Thymus (tissue), 11 donors: ENCODE measurements around the gene FBXO11. TPM values are rescaled to one million over a fixed set of nuclear protein-coding genes. Genes with fewer than 3 reads are reported as not detected.

Source experiments
- DNase-seq, 9 donors: peaks; one replicate each; pipeline ENCODE4 v3.0.0-alpha.2; 2013; ENCODE audit warnings: low spot score in 9 of 9, low read depth in 6 of 9, missing footprints in 1 of 9
- H3K27ac ChIP-seq, 2 donors: one replicate each; pipeline ENCODE4 v1.5.1; 2013; ENCODE audit warnings: control low read depth in 1 of 2, low read depth in 1 of 2, low read length in 1 of 2, mild to moderate bottlenecking in 1 of 2, moderate library complexity in 1 of 2
- H3K27me3 ChIP-seq, 2 donors: one replicate each; pipeline ENCODE4 v1.5.1; 2013; ENCODE audit warnings: low read length in 1 of 2; ENCODE audit not compliant: control insufficient read depth in 2 of 2, insufficient read depth in 1 of 2
- H3K36me3 ChIP-seq, 2 donors: one replicate each; pipeline ENCODE4 v1.5.1; 2013; ENCODE audit warnings: low read length in 1 of 2, mild to moderate bottlenecking in 1 of 2, moderate library complexity in 1 of 2; ENCODE audit not compliant: control insufficient read depth in 2 of 2, insufficient read depth in 2 of 2
- H3K4me1 ChIP-seq, 2 donors: one replicate each; pipeline ENCODE4 v1.5.1; 2013; ENCODE audit warnings: low read length in 2 of 2; ENCODE audit not compliant: control insufficient read depth in 2 of 2, insufficient read depth in 2 of 2
- H3K4me3 ChIP-seq, 2 donors: one replicate each; pipeline ENCODE4 v1.5.1; 2013; ENCODE audit warnings: low read length in 2 of 2, control low read depth in 1 of 2, mild to moderate bottlenecking in 1 of 2
- H3K9me3 ChIP-seq, 2 donors: one replicate each; pipeline ENCODE4 v1.5.1; 2013; ENCODE audit warnings: low read length in 1 of 2, mild to moderate bottlenecking in 1 of 2; ENCODE audit not compliant: control insufficient read depth in 2 of 2, insufficient read depth in 1 of 2
- WGBS: extraction: QIAGEN DNeasy Blood & Tissue Kit; methylation state at CpG from one replicate; pipeline ENCODE4 v1.1.7; 2013; 5-methylcytosine and 5-hydroxymethylcytosine counted together
- polyA plus RNA-seq: library from polyadenylated mRNA; stranded (reverse); fragments of 200-250 nt; gene quantifications from one replicate; pipeline ENCODE4 v1.2.3, GENCODE V29; 2013
- total RNA-seq: library from RNA; stranded (reverse); fragments of 120-200 nt; gene quantifications from one replicate; pipeline ENCODE4 v1.2.4, GENCODE V29; 2013
- donor health status: healthy.

Gene FBXO11
- total and polyA plus RNA-seq, 2 donors: 22.3 to 55.5 TPM

DNA sequence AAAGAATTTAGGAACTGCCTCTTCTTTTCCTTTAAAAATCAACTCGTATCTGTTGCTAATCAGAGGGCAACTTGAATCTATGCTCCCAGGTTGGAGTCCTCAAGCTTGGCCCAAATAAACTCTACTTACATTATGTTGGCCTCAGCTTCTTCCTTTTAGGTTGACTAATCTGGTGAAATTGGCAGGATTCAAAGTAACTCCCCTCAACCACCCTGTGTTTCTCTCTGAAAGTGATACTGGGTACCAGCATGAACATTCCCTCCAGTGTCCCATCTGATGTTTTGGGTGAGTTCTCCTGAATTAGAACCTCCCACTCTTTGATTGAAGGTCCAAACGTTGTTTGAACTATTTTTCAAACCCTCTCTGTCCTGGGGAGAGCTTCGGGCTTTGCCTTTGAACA lies 164.7 kb downstream of the FBXO11 start:
- 79% methylated on average over 3 of the region's 3 CpGs for WGBS
- DNase-seq: no peak

DNA sequence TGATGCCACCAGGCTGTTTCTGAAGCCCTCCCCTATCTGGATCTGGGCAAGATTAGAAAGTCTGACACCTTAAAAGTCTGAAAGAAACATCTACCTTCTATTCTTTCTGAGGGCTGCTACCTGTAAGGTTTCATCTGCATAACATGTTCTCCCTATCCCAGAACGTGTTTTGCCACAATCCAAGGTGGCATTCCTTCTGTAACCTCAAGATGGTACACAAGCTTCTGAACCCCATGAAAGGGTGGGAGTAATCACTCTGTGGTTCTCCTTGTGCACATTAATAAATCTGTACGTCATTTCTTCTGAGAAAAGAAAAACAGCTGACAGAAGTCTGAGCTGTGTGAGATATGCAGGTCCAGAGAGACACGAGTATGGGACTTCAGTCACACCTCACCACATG lies 165.2 kb downstream of the FBXO11 start:
- Histone ChIP-seq H3K4me1 (no peaks in the 10 kb centered on the region), H3K27ac (no peak overlapping the region), H3K27me3 (no peaks in the 10 kb centered on the region), H3K4me3 (no peak overlapping the region), H3K36me3 (no peaks in the 10 kb centered on the region), H3K9me3 (no peaks in the 10 kb centered on the region)
- no peak for DNase-seq
- 88% methylated on average over 3 of the region's 3 CpGs for WGBS

More for the DNA sequence above, 164.7 kb downstream of the FBXO11 start:
- H3K4me3 ChIP-seq: no peak overlapping the region
- no peak overlapping the region for H3K27ac ChIP-seq
- no peaks in the 10 kb centered on the region for H3K4me1 ChIP-seq
- H3K36me3 ChIP-seq: no peaks in the 10 kb centered on the region
- H3K9me3 ChIP-seq: no peaks in the 10 kb centered on the region
- H3K27me3 ChIP-seq: no peaks in the 10 kb centered on the region

Other genes with a start within 250 kb of the FBXO11 start
- 76.7 TPM for gene MSH6, start 123.4 kb downstream of the FBXO11 start, total RNA-seq
- 16.4 TPM for gene MSH6, start 123.4 kb downstream of the FBXO11 start, polyA plus RNA-seq